K562 (cell line): Measurements from ENCODE around the gene XKR7. TPM values are rescaled to one million over a fixed set of nuclear protein-coding genes. Genes with fewer than 3 reads are reported as not detected.
A peak's percentile ranks its signal among the peaks of the same experiment; 100 is the strongest.

Source experiments
- ATAC-seq: fragments of 200-7000 bp; cut with Tn5 transposase; 3 replicates; pipeline ENCODE4 v1.9.1; 2020; ENCODE audit warnings: moderate library complexity
- BruUV-seq: library from RNA; stranded (reverse); fragments of 400-500 nt; replicated peaks from 2 replicates; lab custom pipeline; 2021; lab: Mats Ljungman, UMichigan
- CTCF ChIA-PET: fragments of 300-600 bp; formaldehyde crosslinking; extraction: SDS; loops from one replicate; lab custom pipeline; 2021; ENCODE audit warnings: low intra/inter-chr PET ratio; lab: Yijun Ruan, JAX
- POLR2A ChIA-PET: fragments of 300-600, 350-650 bp; sonication (Branson Sonifier 250); formaldehyde crosslinking; extraction: SDS; loops from one replicate; lab custom pipeline; 2021; ENCODE audit warnings: antibody characterized with exemption, inconsistent platforms; lab: Yijun Ruan, JAX
- DNase-seq, 4 experiments: peaks; one replicate each; pipeline versions ENCODE4 v3.0.0 to v3.0.0-alpha.2; 2011 to 2018; ENCODE audit warnings: low spot score in 3 of 4, mixed read lengths in 3 of 4; ENCODE audit errors: extremely low read depth in 1 of 4
- FAIRE-seq: peaks from 2 replicates; lab custom pipeline; 2011; peaks lifted over from hg19 to GRCh38; lab: Jason Lieb, UNC
- H2AFZ ChIP-seq: 2 replicates; pipeline ENCODE4 v1.6.0; 2011; ENCODE audit warnings: low read depth, low read length, control low read depth, inconsistent platforms
- H3K27ac ChIP-seq: fragments of 200-600 bp; 3 replicates; pipeline ENCODE4 v1.8.0; 2011; ENCODE audit warnings: low read depth, mild to moderate bottlenecking, control low read depth, inconsistent platforms, low read length, moderate library complexity, mixed read lengths; ENCODE audit errors: extremely low read depth
- H3K27me3 ChIP-seq, 2 experiments: fragments of 300-600 bp in 1 of 2; 2 replicates in 1 of 2; 3 replicates in 1 of 2; pipeline versions ENCODE4 v1.6.0 to v1.8.0; 2011; ENCODE audit warnings: inconsistent platforms in 2 of 2, low read length in 2 of 2, mild to moderate bottlenecking in 1 of 2, mixed read lengths in 1 of 2, moderate library complexity in 1 of 2; ENCODE audit not compliant: control insufficient read depth in 2 of 2, insufficient read depth in 2 of 2
- H3K36me3 ChIP-seq: fragments of 300-600 bp; 3 replicates; pipeline ENCODE4 v1.8.0; 2011; ENCODE audit warnings: mild to moderate bottlenecking, low read length, inconsistent platforms; ENCODE audit not compliant: control insufficient read depth, insufficient read depth
- H3K4me1 ChIP-seq, 2 experiments: fragments of 200-600 bp in 1 of 2; replicated peaks in 1 of 2; 2 replicates in 1 of 2; 3 replicates in 1 of 2; pipeline versions ENCODE4 v1.5.1 to v1.8.0; 2011; ENCODE audit warnings: inconsistent platforms in 2 of 2, low read length in 2 of 2, mild to moderate bottlenecking in 1 of 2, mixed read lengths in 1 of 2, moderate library complexity in 1 of 2; ENCODE audit not compliant: control insufficient read depth in 2 of 2, insufficient read depth in 2 of 2
- H3K4me2 ChIP-seq: 2 replicates; pipeline ENCODE4 v1.6.1; 2011; ENCODE audit warnings: low read length, control low read depth, inconsistent platforms, mixed read lengths; ENCODE audit not compliant: insufficient read depth
- H3K4me3 ChIP-seq: fragments of 200-600 bp; sonication (generic), shearing (Covaris generic); 2 replicates; pipeline ENCODE4 v1.5.1; 2016; ENCODE audit warnings: control low read depth, inconsistent platforms
- H3K79me2 ChIP-seq: fragments of 200-600 bp; 3 replicates; pipeline ENCODE4 v1.8.0; 2011; ENCODE audit warnings: low read length, inconsistent platforms; ENCODE audit not compliant: control insufficient read depth, insufficient read depth
- H3K9ac ChIP-seq, 2 experiments: 2 replicates each; pipeline versions ENCODE4 v1.6.0 to v1.6.1; 2011; ENCODE audit warnings: low read depth in 2 of 2, low read length in 2 of 2, control low read depth in 1 of 2, inconsistent platforms in 1 of 2, mild to moderate bottlenecking in 1 of 2, mixed read lengths in 1 of 2; ENCODE audit not compliant: insufficient read depth in 1 of 2
- H3K9me1 ChIP-seq: one replicate; pipeline ENCODE4 v1.6.0; 2011; ENCODE audit warnings: inconsistent platforms, mild to moderate bottlenecking, low read length, moderate library complexity; ENCODE audit not compliant: control insufficient read depth, insufficient read depth
- H3K9me3 ChIP-seq: replicated peaks from 2 replicates; pipeline ENCODE4 v1.5.1; 2011; ENCODE audit warnings: low read depth, low read length, inconsistent platforms; ENCODE audit not compliant: control insufficient read depth, insufficient read depth
- H4K20me1 ChIP-seq: replicated peaks from 2 replicates; pipeline ENCODE4 v1.6.1; 2011; ENCODE audit warnings: low read length, inconsistent platforms, mixed read lengths; ENCODE audit not compliant: control insufficient read depth, insufficient read depth
- EZH2 ChIP-seq: IDR thresholded peaks from 2 replicates; pipeline ENCODE4 v1.6.1; 2012; ENCODE audit warnings: low read depth, mild to moderate bottlenecking, inconsistent platforms, low read length, borderline replicate concordance
- NFE2 ChIP-seq: IDR thresholded peaks from 2 replicates; pipeline ENCODE4 v1.6.1; 2014; ENCODE audit warnings: antibody characterized with exemption, low read depth
- NFIC ChIP-seq: fragments of 450-650 bp; IDR thresholded peaks from 2 replicates; pipeline ENCODE4 v1.6.1; 2017; ENCODE audit warnings: mild to moderate bottlenecking, inconsistent platforms
- PREB ChIP-seq: sonication (generic); formaldehyde crosslinking; IDR thresholded peaks from 2 replicates; pipeline ENCODE4 v1.8.1; 2023; ENCODE audit warnings: mild to moderate bottlenecking, missing genetic modification reagents
- RFX7 ChIP-seq: fragments of 250-450 bp; sonication (Bioruptor Pico); IDR thresholded peaks from 2 replicates; pipeline ENCODE4 v1.5.1; 2021; ENCODE audit warnings: mild to moderate bottlenecking
- WGBS: fragments of 100-300 bp; shearing (Covaris generic); methylation state at CpG from one replicate; pipeline ENCODE4 v1.1.6; 2016; ENCODE audit warnings: low coverage, mixed read lengths; ENCODE audit not compliant: insufficient coverage; ENCODE audit errors: missing lambda C conversion rate; 5-methylcytosine and 5-hydroxymethylcytosine counted together
- in situ Hi-C: fragments of 300-500 bp; cut with MboI; formaldehyde crosslinking; loops from 4 replicates; pipeline ENCODE4 v1.15.0; 2018; ENCODE audit warnings: inconsistent platforms, mixed read lengths
- intact Hi-C: fragments of 100-400 bp; cut with micrococcal nuclease; formaldehyde crosslinking; loops from 2 replicates; pipeline ENCODE4 v1.14.2; 2022
- polyA plus RNA-seq, 8 experiments: library from polyadenylated mRNA; depleted of rRNA in 4 of 8; stranded (reverse) in 5 of 8; unstranded in 3 of 8; fragments of >200 nt; fragmentation: Nextera tagmentation in 2 of 8; fragmentation: Illumina TruSeq in 1 of 8; extraction: Ambion mirVana in 2 of 8; extraction: Trizol in 1 of 8; gene quantifications; 2 replicates each; pipeline versions ENCODE4 v1.2.1 to v1.2.3, GENCODE V29; 2011 to 2014; ENCODE audit warnings: inconsistent platforms in 1 of 8, missing spikeins in 1 of 8
- total RNA-seq, 7 experiments: library from RNA; depleted of rRNA in 6 of 7; stranded (reverse); fragments of >200 nt in 6 of 7; fragmentation: Illumina TruSeq in 2 of 7; extraction: Trizol in 2 of 7; gene quantifications; 2 replicates each; pipeline versions ENCODE4 v1.2.1 to v1.2.3, GENCODE V29; 2011 to 2021; ENCODE audit warnings: low replicate concordance in 1 of 7

Gene XKR7
- total and polyA plus RNA-seq, 9 of the 15 experiments (the other 6 are each of a cell fraction or from before 2014, with no cell fraction given): 0.02 TPM; not detected in 8

GRCh38 chr20:31987744-31988143 is 19.8 kb downstream of the XKR7 start:
- 0% methylated on average over 1 of the region's 1 CpG for WGBS
- H3K27me3 ChIP-seq: peaks cover 4 to 32% of the 10 kb centered on the region in 2 experiments; a peak in 3 of 5 replicates
- peak; percentile 70 for ATAC-seq
- no peaks in the 10 kb centered on the region; the same call in none of the 2 replicates for H4K20me1 ChIP-seq
- no peaks in the 10 kb centered on the region for H3K79me2 ChIP-seq
- no peak overlapping the region for H2AFZ ChIP-seq
- no peak for TF ChIP-seq RFX7 (CRISPR knock-in tag)
- no peak for TF ChIP-seq PREB (CRISPR knock-in tag)
- TF ChIP-seq NFE2: 0 out of 2 replicates have a peak, but pooled peaks have one; percentile 35
- TF ChIP-seq EZH2: no peak
- peak; percentile 57 for TF ChIP-seq NFIC
- H3K4me2 ChIP-seq: no peak overlapping the region
- H3K9me1 ChIP-seq: no peaks in the 10 kb centered on the region
- H3K4me3 ChIP-seq: no peak overlapping the region
- FAIRE-seq: peak; percentile 55
- H3K9ac ChIP-seq: no peak overlapping the region
- POLR2A ChIA-PET: no interaction called here
- BruUV-seq: no TSS peak
- DNase-seq: no peak
- H3K36me3 ChIP-seq: no peaks in the 10 kb centered on the region
- in situ Hi-C loops: no loop called here
- H3K27ac ChIP-seq: no peak overlapping the region
- CTCF ChIA-PET: no interaction called here
- no peaks in the 10 kb centered on the region; a peak in 1 of 5 replicates for H3K4me1 ChIP-seq
- H3K9me3 ChIP-seq: no peaks in the 10 kb centered on the region
- intact Hi-C loops: no loop called here
